OCI-LY7 (cell line): ENCODE measurements around the gene SERHL2.

Experiments used
- EZH2phosphoT487 ChIP-seq: fragments of 200-600 bp; sonication (generic); IDR thresholded peaks from 2 replicates; pipeline ENCODE4 v1.6.1; 2018; ENCODE audit warnings: low read depth, borderline replicate concordance, mild to moderate bottlenecking, mixed run types, antibody characterized with exemption, low read length, moderate library complexity, mixed read lengths
- TF ChIP-seq, protein P1 (sequence below): fragments of 200-600 bp; sonication (generic); conservative IDR thresholded peaks from 2 replicates; pipeline ENCODE4 v1.5.1; 2014; ENCODE audit warnings: mild to moderate bottlenecking, antibody characterized with exemption, low read length, moderate library complexity, mixed read lengths

DNA sequence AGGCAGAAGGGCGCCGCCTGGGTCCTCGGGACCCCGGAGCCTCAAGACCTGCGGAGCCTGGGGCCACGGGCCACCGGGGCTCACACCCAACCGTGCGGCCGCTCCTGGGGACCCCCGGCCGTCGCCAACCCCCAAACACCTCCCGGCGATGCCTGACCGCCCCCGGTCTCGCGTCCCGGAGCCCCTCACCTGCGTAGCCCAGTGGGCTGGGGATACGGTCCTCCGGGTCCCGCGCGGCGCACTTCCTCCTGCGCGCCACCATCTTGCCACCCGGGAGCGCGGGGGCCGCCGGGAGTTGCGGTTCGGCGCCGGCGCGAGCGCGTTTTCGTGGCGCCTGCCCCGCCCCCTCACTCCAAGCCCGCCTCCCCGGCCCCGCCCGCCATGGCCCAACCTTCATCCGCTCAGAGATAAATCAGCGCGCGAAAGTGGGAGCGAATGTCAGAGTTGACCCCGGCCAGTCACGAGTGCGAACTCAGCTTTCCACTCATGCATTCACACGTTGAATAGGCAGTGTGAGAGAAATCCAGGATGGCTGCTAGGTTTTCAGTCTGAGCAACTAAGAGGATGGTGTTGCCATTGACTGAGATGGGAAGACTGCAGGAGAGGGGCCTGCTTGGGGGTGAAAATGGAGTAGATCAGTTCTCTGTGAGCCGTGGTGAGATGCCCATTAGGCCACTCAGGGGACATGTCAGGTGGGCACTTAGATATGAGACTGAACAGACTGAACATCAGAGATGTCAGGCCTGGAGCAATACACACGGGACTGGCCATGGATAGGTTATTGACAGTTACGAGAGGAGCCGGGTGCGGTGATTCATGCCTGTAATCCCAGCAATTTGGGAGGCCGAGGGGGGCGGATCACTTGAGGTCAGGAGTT is 34.0 kb upstream of the SERHL2 start, which contains the start of gene RRP7A:
- TF ChIP-seq, protein P1, sequence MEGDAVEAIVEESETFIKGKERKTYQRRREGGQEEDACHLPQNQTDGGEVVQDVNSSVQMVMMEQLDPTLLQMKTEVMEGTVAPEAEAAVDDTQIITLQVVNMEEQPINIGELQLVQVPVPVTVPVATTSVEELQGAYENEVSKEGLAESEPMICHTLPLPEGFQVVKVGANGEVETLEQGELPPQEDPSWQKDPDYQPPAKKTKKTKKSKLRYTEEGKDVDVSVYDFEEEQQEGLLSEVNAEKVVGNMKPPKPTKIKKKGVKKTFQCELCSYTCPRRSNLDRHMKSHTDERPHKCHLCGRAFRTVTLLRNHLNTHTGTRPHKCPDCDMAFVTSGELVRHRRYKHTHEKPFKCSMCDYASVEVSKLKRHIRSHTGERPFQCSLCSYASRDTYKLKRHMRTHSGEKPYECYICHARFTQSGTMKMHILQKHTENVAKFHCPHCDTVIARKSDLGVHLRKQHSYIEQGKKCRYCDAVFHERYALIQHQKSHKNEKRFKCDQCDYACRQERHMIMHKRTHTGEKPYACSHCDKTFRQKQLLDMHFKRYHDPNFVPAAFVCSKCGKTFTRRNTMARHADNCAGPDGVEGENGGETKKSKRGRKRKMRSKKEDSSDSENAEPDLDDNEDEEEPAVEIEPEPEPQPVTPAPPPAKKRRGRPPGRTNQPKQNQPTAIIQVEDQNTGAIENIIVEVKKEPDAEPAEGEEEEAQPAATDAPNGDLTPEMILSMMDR: no peak
- TF ChIP-seq EZH2phosphoT487: no peak
